Smooth muscle cell (in vitro differentiated cells): Measurements from ENCODE around the gene PBX4. TPM values are rescaled to one million over a fixed set of nuclear protein-coding genes. Genes with fewer than 3 reads are reported as not detected.

Source experiments
- DNase-seq: peaks from one replicate; lab custom pipeline; 2025; ENCODE audit not compliant: unreplicated experiment; lab: John Stamatoyannopoulos, UW
- H2AFZ ChIP-seq: fragments of 200-600 bp; sonication (generic); 2 replicates; pipeline ENCODE4 v1.6.0; 2016; ENCODE audit warnings: antibody characterized with exemption, low read depth, mild to moderate bottlenecking
- H3F3A ChIP-seq: fragments of 200-600 bp; sonication (generic); 2 replicates; pipeline ENCODE4 v1.6.0; 2017; ENCODE audit warnings: antibody characterized with exemption, low read depth
- H3K27ac ChIP-seq: fragments of 200-600 bp; sonication (generic); 2 replicates; pipeline ENCODE4 v1.5.1; 2016; ENCODE audit warnings: low read depth, mild to moderate bottlenecking
- H3K27me3 ChIP-seq: fragments of 200-600 bp; sonication (generic); 2 replicates; pipeline ENCODE4 v1.6.1; 2016; ENCODE audit warnings: low read depth, mild to moderate bottlenecking
- H3K36me3 ChIP-seq: fragments of 200-600 bp; sonication (generic); 2 replicates; pipeline ENCODE4 v1.5.1; 2016; ENCODE audit warnings: low read depth
- H3K4me1 ChIP-seq: fragments of 200-600 bp; sonication (generic); 2 replicates; pipeline ENCODE4 v1.5.1; 2016; ENCODE audit warnings: low read depth
- H3K4me2 ChIP-seq: fragments of 200-600 bp; sonication (generic); 2 replicates; pipeline ENCODE4 v1.6.0; 2016; ENCODE audit warnings: mild to moderate bottlenecking
- H3K4me3 ChIP-seq: fragments of 200-600 bp; sonication (generic); 2 replicates; pipeline ENCODE4 v1.5.1; 2016; ENCODE audit warnings: mild to moderate bottlenecking
- H3K79me2 ChIP-seq: fragments of 200-600 bp; sonication (generic); 2 replicates; pipeline ENCODE4 v1.6.0; 2016; ENCODE audit warnings: low read depth, mild to moderate bottlenecking
- H3K9ac ChIP-seq: fragments of 200-600 bp; sonication (generic); 2 replicates; pipeline ENCODE4 v1.6.0; 2016; ENCODE audit warnings: low read depth
- H3K9me3 ChIP-seq: fragments of 200-600 bp; sonication (generic); replicated peaks from 2 replicates; pipeline ENCODE4 v1.5.1; 2016; ENCODE audit warnings: low read depth
- H4K20me1 ChIP-seq: fragments of 200-600 bp; sonication (generic); 2 replicates; pipeline ENCODE4 v1.6.0; 2016; ENCODE audit warnings: low read depth
- WGBS: methylation state at CpG from one replicate; pipeline ENCODE4 v1.1.7; 2016; ENCODE audit warnings: low lambda C conversion rate; 5-methylcytosine and 5-hydroxymethylcytosine counted together
- polyA plus RNA-seq: library from polyadenylated mRNA; unstranded; fragments of >200 nt; fragmentation: Nextera tagmentation; extraction: Ambion mirVana; gene quantifications from 2 replicates; pipeline ENCODE4 v1.2.1, GENCODE V29; 2016
- total RNA-seq: library from RNA; depleted of rRNA; stranded (reverse); fragments of >200 nt; gene quantifications from 2 replicates; pipeline ENCODE4 v1.2.3, GENCODE V29; 2014
- TF ChIP-seq, protein P1 (sequence below): fragments of 200-600 bp; sonication (generic); IDR thresholded peaks from 2 replicates; pipeline ENCODE4 v1.5.1; 2017; ENCODE audit warnings: borderline replicate concordance, mild to moderate bottlenecking, antibody characterized with exemption; ENCODE audit not compliant: insufficient read depth, poor library complexity, severe bottlenecking

The PBX4 gene
- total and polyA plus RNA-seq, 2 experiments from 2014 or later, result 1.7 to 2.5 TPM

- no peak overlapping the region for H3K27ac ChIP-seq
- H3K4me1 ChIP-seq, result no peaks in the 10 kb centered on the region
- H2AFZ ChIP-seq, result no peak overlapping the region
- H3K36me3 ChIP-seq, result no peaks in the 10 kb centered on the region
- H3K27me3 ChIP-seq, result no peaks in the 10 kb centered on the region
- H3F3A ChIP-seq, result no peaks in the 10 kb centered on the region
- WGBS, result 93% methylated on average over 13 of the region's 13 CpGs
- DNase-seq, result no peak
- no peak overlapping the region for H3K4me3 ChIP-seq
- H3K9ac ChIP-seq, result no peak overlapping the region
- no peaks in the 10 kb centered on the region for H3K9me3 ChIP-seq
- H3K79me2 ChIP-seq, result no peaks in the 10 kb centered on the region
- no peak overlapping the region for H3K4me2 ChIP-seq
- no peaks in the 10 kb centered on the region for H4K20me1 ChIP-seq
- TF ChIP-seq, protein P1, sequence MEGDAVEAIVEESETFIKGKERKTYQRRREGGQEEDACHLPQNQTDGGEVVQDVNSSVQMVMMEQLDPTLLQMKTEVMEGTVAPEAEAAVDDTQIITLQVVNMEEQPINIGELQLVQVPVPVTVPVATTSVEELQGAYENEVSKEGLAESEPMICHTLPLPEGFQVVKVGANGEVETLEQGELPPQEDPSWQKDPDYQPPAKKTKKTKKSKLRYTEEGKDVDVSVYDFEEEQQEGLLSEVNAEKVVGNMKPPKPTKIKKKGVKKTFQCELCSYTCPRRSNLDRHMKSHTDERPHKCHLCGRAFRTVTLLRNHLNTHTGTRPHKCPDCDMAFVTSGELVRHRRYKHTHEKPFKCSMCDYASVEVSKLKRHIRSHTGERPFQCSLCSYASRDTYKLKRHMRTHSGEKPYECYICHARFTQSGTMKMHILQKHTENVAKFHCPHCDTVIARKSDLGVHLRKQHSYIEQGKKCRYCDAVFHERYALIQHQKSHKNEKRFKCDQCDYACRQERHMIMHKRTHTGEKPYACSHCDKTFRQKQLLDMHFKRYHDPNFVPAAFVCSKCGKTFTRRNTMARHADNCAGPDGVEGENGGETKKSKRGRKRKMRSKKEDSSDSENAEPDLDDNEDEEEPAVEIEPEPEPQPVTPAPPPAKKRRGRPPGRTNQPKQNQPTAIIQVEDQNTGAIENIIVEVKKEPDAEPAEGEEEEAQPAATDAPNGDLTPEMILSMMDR, result no peak
Observed at GRCh38 chr19:19581391-19581790, 37.1 kb downstream of the PBX4 start.

DNA sequence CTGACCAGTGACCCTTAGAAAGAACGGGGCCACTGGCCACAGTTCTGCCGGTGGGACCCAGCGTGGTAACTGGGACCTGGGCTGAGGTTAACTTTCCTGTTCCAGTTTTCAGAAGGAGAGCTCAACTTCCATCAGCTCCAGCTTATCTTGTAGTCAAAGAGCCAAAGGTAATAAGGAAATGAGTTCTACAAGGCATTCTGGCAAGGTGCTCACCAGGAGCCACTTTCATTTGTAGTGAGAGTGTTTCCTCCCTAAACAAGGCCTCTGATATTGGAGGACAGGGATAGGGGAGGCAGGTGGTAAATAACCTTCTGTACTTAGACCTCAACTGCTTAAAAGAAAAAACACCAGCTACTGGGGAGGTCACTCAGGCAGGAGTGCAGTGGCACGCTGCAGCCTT is 38.1 kb downstream of the PBX4 start:
- Histone ChIP-seq H3K4me2 (no peak overlapping the region), H3F3A (no peaks in the 10 kb centered on the region), H3K4me3 (no peak overlapping the region), H3K27me3 (no peaks in the 10 kb centered on the region), H2AFZ (no peak overlapping the region), H3K79me2 (no peaks in the 10 kb centered on the region), H3K4me1 (no peaks in the 10 kb centered on the region), H3K9me3 (no peaks in the 10 kb centered on the region), H3K9ac (no peak overlapping the region), H4K20me1 (no peaks in the 10 kb centered on the region), H3K27ac (no peak overlapping the region), H3K36me3 (no peaks in the 10 kb centered on the region)
- DNase-seq, result no peak
- TF ChIP-seq, protein P1, result no peak
- 97% methylated on average over 4 of the region's 4 CpGs for whole genome bisulfite sequencing

- 92% methylated on average over 25 of the region's 25 CpGs for WGBS
- Histone ChIP-seq H3K79me2 (no peaks in the 10 kb centered on the region), H3K4me1 (no peaks in the 10 kb centered on the region), H3K27me3 (no peaks in the 10 kb centered on the region), H3F3A (no peaks in the 10 kb centered on the region), H3K4me2 (no peak overlapping the region), H4K20me1 (no peaks in the 10 kb centered on the region), H2AFZ (no peak overlapping the region), H3K9ac (no peak overlapping the region), H3K36me3 (no peaks in the 10 kb centered on the region), H3K9me3 (no peaks in the 10 kb centered on the region), H3K27ac (no peak overlapping the region), H3K4me3 (no peak overlapping the region)
- TF ChIP-seq, protein P1, result no peak
- no peak for DNase-seq
Observed at GRCh38 chr19:19579533-19580361, 38.7 kb downstream of the PBX4 start.

DNA sequence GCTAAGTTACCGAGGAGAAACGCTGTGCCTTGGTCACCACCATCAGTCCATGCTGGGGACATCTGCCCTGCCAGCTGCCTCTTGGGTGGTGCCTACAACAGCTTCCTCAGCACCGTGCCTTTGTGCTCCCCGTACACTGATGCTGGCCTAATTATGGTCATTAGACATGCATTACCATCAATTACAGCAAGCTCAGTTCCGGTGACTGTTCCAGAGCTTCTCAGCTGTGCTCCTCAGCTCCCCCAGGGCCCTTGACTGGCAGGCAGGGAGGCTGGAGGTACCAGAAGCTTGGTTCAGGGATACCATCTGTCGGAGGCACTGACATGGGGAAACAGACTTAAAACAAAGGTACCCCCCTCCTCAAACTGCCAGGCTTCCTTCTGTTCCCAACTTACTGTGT is 40.2 kb downstream of the PBX4 start:
- H3K79me2 ChIP-seq, result no peaks in the 10 kb centered on the region
- H3K27ac ChIP-seq, result no peak overlapping the region
- H3K4me2 ChIP-seq, result no peak overlapping the region
- DNase-seq, result no peak
- H2AFZ ChIP-seq, result no peak overlapping the region
- no peaks in the 10 kb centered on the region for H3K4me1 ChIP-seq
- H3K36me3 ChIP-seq, result no peaks in the 10 kb centered on the region
- no peak overlapping the region for H3K4me3 ChIP-seq
- no peaks in the 10 kb centered on the region for H3F3A ChIP-seq
- 91% methylated on average over 6 of the region's 6 CpGs for WGBS
- no peaks in the 10 kb centered on the region for H4K20me1 ChIP-seq
- TF ChIP-seq, protein P1, result no peak
- no peaks in the 10 kb centered on the region for H3K27me3 ChIP-seq
- H3K9me3 ChIP-seq, result no peaks in the 10 kb centered on the region
- no peak overlapping the region for H3K9ac ChIP-seq
